ENCODE data around the gene NCAPD2.
"Not testable (repeated sequence)": the region's sequence is repeated elsewhere in the genome, so short reads cannot be mapped to it uniquely, and the experiment has no call there.

The NCAPD2 gene

DNA sequence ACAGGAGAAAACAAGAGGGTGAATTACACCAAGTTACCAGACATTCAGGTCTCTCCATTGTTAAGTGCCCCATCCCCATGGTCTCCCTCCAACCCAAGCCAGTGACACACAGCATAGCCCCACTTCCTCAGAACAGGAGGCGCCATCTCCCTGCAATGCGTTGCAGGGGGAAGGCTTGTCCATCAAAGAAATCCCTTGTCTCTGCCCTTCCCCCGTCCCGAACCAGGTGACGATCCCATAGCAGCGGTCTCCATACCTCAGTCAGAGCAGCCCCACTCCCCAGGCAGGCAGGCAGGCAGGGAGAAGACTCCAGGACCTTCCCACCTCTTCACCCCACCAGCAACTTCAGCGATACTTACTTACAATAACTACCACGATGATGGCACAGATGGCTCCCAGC, 29.4 kb upstream of the NCAPD2 start:
- no peak for DNase-seq (ENCODE audit: low spot score)
- FAIRE-seq: peak; percentile 46

DNA sequence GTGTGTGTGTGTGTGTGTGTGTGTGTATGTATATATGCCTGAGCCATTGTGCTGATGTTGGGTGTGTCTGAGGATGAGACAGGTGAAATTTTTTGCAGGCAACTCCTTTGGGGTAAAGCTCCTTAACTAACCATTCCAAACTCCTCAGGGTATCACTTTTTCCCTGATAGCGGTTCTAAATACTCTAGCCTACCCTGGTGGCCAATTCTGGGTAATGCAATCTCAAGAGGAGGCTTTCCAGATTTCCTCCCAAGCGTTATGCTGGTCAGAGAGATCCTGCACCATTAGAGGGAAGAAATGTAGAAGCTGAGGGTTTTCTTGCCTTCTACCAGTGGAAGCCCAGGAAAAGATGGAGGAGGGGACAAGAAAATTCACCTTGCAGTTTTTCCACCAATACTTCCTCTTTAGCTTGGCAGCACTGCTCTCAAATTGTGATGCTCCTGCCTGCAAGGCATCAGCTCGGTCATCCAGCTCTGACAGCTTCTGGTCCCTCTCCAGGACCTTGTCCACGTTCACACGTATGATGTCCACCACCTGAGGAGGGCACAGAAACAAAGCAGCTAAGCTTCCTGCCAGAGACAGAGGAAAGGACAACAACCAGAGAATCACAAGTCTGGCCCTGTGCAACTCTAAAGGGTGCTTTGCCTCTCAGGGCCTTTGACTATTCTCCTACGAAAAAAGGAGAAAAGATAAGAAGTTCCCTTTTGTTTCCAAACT, 28.3 kb upstream of the NCAPD2 start:
- peak; percentile 67 for DNase-seq (ENCODE audit: low spot score)
- no peak for FAIRE-seq

DNA sequence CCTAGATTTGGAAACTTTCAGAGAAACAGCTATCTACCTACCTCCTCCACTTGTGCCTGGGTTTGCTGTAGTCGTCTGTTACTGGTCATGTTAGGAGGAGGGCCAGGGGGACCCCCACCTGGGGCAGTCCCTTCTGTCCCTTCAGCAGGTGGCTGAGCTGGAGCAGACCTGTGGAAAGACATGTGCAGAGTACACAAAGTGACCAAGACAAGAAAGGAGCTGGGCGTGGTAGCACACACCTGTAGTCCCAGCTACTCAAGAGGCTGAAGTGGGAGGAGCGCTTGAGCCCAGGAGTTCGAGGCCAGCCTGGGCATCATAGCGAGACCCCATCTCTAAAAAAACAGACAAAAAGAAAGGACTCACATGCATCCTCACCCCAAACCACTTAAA, 27.7 kb upstream of the NCAPD2 start:
- no peak for DNase-seq (ENCODE audit: low spot score)
- FAIRE-seq: no peak

GRCh38 chr12:6466751-6467150, 27.2 kb upstream of the NCAPD2 start:
- DNase-seq (ENCODE audit: low spot score); FAIRE-seq: not testable (repeated sequence)

- FAIRE-seq; DNase-seq (ENCODE audit: low spot score): not testable (repeated sequence)
Observed at GRCh38 chr12:6467571-6468282, 26.2 kb upstream of the NCAPD2 start.

DNA sequence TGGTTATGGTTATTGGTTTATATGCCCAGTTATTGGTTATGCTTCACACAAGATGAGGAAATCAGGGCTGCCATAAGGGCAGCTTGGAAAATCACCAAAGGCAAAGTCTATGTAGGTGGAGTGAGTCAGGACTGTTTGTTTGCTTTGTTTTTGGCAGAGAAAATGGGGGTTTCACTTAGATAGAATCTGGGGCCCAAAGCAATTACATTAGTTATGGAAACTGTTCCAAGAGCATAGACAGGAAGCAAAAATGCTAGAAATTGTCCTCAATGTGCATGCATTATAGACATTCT, 25.7 kb upstream of the NCAPD2 start:
- FAIRE-seq: no peak
- DNase-seq (ENCODE audit: low spot score): no peak

GRCh38 chr12:6469092-6469491, 24.8 kb upstream of the NCAPD2 start:
- DNase-seq (ENCODE audit: low spot score): no peak
- FAIRE-seq: no peak

GRCh38 chr12:6469609-6470374, 24.1 kb upstream of the NCAPD2 start:
- DNase-seq (ENCODE audit: low spot score) (peak; percentile 29), FAIRE-seq (no peak)

DNA sequence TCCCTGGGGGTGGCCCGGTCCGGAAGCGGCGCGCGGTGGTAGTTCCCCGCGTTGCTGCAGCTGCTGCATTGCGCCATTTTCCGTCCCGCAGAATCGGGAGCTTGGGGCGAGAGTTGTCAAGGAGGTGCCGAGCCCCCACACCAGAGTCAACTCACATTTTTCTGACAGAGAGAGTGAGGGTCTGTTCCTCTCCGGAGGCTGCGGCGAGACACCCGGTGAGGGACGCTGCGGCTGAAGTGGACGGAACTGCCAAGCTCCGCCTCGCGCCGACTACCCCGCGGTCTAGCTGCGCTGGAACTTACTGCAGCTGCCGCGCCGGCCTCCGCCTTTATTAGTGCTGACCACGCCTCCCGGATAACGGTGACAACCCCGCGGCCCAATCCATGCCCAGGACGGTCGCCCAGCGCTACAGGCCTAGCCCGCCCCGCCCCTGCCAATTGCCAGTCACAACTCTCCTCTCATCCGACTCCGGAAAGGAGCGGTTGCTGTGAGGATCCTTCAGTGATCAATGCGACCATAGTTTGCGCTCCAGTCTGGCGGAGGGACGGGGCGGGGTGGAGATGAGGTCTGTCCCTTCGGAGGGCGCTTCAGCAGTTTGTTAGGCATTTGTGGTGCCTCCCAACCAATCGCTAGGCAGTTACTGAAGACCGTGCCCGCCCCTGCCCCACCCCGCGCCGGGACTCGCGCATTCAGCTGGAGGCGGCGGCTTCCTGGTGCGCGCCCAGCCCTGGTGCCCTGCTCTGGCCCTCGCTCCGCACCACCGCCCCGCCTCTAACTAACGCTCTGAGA, 23.3 kb upstream of the NCAPD2 start, which contains the start of gene VAMP1:
VAMP1 (minus strand) TSS at position 303 of the 789 bp plus-strand sequence; CDS start at position 157, 146 bp downstream.
- peak; percentile 91 for FAIRE-seq

GRCh38 chr12:6471989-6472360, 21.9 kb upstream of the NCAPD2 start:
- DNase-seq (ENCODE audit: low spot score) (no peak), FAIRE-seq (no peak)

More for the DNA sequence above, 23.3 kb upstream of the NCAPD2 start, which contains the start of gene VAMP1:
- peak; percentile 99 for DNase-seq (ENCODE audit: low spot score)

DNA sequence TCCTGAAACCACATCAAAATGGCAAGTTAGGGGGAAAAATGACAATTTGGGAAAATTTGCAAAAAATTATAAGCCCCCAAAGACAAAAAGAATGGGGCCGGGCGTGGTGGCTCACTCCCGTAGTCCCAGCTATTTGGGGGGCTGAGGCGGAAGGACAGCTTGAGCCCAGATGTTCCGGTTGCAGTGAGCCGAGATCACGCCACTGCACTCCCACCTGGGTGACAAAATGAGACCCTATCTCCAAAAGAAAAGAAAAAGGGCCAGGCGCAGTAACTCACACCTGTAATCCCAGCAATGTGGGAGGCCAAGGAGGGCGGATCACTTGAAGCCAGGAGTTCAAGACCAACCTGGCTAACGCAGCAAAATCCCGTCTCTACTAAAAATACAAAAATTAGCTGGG, 21.4 kb upstream of the NCAPD2 start:
- no peak for DNase-seq (ENCODE audit: low spot score)
- no peak for FAIRE-seq

DNA sequence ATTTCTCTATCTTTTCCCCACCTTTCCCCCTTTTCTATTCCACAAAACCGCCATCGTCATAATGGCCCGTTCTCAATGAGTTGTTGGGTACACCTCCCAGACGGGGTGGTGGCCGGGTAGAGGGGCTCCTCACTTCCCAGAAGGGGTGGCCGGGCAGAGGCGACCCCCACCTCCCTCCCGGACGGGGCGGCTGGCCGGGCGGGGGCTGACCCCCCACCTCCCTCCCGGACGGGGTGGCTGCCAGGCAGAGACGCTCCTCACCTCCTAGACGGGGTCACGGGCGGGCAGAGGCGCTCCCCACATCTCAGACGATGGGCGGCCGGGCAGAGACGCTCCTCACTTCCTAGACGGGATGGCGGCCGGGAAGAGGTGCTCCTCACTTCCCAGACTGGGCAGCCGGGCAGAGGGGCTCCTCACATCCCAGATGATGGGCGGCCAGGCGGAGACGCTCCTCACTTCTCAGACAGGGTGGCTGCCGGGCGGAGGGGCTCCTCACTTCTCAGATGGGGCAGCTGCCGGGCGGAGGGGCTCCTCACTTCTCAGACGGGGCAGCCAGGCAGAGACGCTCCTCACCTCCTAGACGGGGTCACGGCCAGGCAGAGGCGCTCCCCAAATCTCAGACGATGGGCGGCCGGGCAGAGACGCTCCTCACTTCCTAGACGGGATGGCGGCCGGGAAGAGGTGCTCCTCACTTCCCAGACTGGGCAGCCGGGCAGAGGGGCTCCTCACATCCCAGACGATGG, 18.5 kb upstream of the NCAPD2 start:
- FAIRE-seq; DNase-seq (ENCODE audit: low spot score): not testable (repeated sequence)

DNA sequence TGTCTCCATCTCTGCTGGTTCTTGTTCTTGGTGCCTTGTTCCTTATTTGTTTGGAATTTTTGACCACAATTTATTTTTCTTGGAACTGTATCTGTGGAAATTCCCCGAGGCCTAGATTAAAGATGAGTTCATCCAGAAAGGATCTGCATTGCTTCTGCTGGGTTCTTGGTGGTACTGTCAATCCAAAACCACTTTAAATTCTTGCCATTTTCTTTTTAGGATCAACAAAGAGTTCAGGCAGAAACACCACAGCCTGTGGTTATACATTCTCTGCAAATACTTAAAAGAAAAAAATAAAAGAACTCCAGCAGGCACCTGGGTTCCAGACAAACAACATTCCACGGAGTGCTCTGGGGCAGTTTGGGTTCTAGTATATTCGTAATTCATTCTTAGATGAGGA, 17.4 kb upstream of the NCAPD2 start:
- DNase-seq (ENCODE audit: low spot score) (peak; percentile 42), FAIRE-seq (no peak)

GRCh38 chr12:6477601-6478377, 16.1 kb upstream of the NCAPD2 start:
- not testable (repeated sequence) for DNase-seq (ENCODE audit: low spot score)
- FAIRE-seq: peak; percentile 95

GRCh38 chr12:6478416-6478815, 15.5 kb upstream of the NCAPD2 start:
- no peak for DNase-seq (ENCODE audit: low spot score)
- no peak for FAIRE-seq

DNA sequence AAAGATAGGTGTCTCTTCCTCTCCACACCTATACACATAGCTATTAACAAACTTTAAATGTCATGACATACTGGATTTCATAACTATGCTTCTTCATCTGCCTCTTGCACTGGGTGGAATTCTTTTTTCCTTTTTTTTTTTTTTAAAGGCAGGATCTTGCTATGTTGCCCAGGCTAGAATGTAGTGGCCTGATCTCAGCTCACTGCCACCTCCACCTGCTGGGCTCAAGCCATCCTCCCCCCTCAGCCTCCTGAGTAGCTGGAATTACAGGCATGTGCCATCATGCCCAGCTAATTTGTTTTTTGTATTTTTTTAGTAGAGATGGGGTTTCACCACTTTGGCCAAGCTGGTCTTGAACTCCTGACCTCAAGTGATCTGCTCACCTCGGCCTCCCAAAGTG, 5.7 kb upstream of the NCAPD2 start:
- DNase-seq (ENCODE audit: low spot score): no peak
- FAIRE-seq: no peak

- no peak for FAIRE-seq
- no peak for DNase-seq (ENCODE audit: low spot score)
Observed at GRCh38 chr12:6489449-6489848, 4.5 kb upstream of the NCAPD2 start.

GRCh38 chr12:6490673-6491072, 3.2 kb upstream of the NCAPD2 start:
- not testable (repeated sequence) for DNase-seq (ENCODE audit: low spot score); FAIRE-seq

- DNase-seq (ENCODE audit: low spot score) (peak; percentile 97), FAIRE-seq (peak; percentile 53)
Observed at GRCh38 chr12:6492838-6493496, 935 bp upstream of the NCAPD2 start, which contains the start of gene MRPL51. Gene MRPL51, minus strand, starts transcription at chr12:6493262. Its CDS starts 126 bp downstream, at chr12:6493136.
